Cardiac fibroblast (primary cell): ENCODE data around the gene MED12L.

Experiments used
- DNase-seq, 2 donors: peaks; one replicate each; pipeline versions ENCODE4 v3.0.0 to v3.0.0-alpha.2; 2010; ENCODE audit warnings: low read depth in 2 of 2
- H3K4me3 ChIP-seq, 2 donors: replicated peaks in 1 of 2; 1 replicate in 1 of 2; 2 replicates in 1 of 2; pipeline ENCODE4 v1.5.1; 2011; ENCODE audit warnings: low read depth in 2 of 2, low read length in 2 of 2, mild to moderate bottlenecking in 2 of 2, moderate library complexity in 1 of 2
- TF ChIP-seq, protein P1 (sequence below): IDR thresholded peaks from one replicate; pipeline ENCODE4 v1.5.1; 2011; ENCODE audit warnings: low read depth, mild to moderate bottlenecking, low read length, inconsistent platforms

Gene MED12L

DNA sequence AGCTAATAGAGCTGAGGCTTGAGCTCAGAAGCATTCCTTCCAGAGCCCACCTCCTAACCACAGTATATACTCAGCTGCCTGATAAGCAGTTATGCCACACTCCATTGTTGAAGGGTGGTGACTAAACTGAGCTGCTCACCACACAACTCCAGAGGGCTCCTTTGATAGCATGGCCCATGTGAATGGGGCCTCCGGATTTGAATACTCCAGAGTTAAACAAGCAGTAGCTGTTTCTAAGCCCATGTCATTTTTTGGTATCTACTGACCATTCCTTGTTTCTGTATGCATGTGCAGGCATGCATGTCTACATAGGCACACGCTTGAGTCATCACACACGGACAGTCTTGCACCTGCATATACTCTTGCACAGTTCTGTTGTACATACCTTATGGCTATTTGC, 346.5 kb downstream of the MED12L start:
- H3K4me3 ChIP-seq: no peak overlapping the region
- TF ChIP-seq, protein P1, sequence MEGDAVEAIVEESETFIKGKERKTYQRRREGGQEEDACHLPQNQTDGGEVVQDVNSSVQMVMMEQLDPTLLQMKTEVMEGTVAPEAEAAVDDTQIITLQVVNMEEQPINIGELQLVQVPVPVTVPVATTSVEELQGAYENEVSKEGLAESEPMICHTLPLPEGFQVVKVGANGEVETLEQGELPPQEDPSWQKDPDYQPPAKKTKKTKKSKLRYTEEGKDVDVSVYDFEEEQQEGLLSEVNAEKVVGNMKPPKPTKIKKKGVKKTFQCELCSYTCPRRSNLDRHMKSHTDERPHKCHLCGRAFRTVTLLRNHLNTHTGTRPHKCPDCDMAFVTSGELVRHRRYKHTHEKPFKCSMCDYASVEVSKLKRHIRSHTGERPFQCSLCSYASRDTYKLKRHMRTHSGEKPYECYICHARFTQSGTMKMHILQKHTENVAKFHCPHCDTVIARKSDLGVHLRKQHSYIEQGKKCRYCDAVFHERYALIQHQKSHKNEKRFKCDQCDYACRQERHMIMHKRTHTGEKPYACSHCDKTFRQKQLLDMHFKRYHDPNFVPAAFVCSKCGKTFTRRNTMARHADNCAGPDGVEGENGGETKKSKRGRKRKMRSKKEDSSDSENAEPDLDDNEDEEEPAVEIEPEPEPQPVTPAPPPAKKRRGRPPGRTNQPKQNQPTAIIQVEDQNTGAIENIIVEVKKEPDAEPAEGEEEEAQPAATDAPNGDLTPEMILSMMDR: no peak
- peak; percentile 71 to 77 for DNase-seq

DNA sequence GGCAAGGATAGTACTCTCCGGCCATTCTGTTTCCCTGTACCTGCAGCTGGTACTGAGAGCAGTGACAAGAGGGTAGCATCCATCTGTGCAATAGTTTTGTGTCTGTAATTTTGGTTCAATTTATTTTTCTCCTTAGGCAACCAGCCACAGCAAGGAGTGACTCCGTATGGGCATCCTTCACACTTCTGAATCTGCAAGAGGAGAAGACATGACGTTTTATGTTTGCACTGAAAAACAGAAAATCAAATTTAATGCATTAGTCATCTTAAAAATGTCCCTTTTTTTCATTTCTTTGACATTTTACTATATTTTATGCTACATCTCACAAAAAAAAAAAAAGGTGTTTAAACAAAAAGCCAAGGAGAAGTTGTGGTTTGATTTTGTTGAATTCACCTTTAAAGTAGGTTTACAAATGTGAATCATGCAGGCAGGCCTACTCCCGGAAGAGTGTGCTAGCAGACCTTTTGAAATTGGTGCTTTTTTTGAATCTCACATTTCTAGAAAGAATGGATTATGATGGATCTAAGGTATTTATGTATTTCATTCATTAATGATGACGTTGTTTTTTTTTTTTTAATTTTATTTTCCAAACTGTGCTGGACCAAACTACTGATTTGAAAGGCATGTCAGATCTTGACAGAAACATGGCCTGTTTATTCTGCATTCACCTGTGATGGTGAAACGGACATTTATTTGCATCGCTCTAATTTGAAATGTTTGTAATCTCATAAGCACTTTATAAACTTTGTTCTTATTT, 347.3 kb downstream of the MED12L start:
- DNase-seq: no peak

DNA sequence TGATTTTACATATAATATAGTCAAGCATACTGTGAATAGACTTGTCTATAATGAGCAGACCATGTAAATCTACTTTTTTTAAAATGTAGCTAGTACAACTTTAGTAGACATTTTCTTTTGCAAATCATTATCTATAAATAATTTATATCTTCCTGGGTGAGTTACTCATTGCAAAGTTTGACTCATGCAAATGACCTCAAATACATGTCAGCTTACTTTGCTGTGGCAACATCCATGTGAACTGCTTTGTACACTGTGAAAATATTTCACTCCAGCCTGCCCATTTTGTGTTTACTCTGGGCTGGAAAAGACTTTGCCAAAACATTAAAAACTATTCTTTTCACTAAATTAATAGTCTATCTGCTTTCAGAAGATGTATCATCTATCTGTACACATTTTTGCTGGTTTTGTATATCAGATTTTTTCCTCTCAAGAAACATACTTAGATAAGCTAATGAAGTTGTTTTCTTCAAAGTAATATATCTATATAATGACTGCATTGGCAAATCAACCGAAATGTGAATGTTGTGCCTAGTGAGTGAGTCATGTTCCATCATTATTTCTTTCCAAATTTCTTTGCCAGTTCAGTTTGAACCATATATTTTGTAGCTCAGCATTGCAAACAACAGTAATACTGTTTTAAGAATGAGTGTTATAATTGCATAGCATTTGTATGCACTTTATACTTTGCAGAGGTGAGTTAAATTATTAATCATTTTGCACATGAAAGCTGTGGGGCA, 348.9 kb downstream of the MED12L start:
- peak; percentile 87 to 93 for DNase-seq
- TF ChIP-seq, protein P1: no peak
- H3K4me3 ChIP-seq: no peak overlapping the region

More for the DNA sequence above, 347.3 kb downstream of the MED12L start:
- H3K4me3 ChIP-seq: no peak overlapping the region
- TF ChIP-seq, protein P1: no peak

DNA sequence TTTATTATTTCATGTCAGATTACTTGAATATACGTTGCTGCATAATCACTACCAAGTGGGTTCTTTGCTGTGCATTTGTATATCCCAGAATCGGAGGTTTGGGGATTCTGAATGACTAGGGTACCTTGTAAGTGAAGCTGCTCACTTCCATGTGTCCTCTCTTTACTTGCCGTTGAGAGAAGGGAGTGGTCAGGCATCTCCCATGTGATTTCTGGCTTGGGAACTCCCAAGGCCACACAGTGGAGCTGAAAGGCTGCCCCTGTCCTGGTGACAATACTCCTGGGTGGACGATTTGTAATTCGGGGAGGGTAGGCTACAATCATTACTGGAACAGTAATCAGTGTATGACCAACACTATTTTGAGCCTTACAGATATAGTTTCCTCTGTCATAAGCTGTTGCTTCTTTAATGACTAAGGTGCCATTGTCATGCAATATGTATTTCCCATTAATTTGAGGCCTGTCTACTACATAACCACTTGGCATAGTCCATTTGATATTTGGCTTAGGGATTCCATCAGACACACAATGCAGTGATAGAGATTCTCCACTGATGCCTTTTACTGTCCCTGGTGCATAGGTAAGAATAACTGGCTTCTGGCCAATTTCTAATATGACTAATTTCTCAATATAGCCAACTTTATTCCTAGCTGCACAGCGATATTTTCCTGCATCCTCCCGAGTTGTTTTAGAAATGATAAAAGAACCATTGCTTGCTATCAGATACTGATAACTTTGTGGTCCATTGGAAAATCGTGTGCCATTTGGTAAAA, 351.4 kb downstream of the MED12L start:
- DNase-seq: no peak
- TF ChIP-seq, protein P1: no peak
- H3K4me3 ChIP-seq: no peak overlapping the region

DNA sequence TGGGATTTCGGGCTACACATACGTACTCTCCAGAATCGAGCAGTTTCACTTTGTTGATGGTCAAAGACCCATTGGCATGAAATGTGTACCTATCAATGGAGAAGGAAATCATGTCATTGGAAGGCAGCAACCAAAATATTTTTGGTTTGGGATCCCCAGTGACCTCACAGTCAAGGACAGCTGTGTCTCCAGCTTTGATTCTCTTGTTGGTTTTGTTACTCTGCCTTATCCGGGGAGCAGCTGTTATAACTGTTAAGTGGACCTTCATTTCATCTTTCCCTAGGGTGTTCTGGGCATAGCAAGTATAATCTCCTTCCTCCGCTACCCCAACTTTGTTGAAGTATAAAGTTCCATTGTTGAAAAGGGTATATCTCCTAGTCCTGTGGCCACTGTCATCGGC, 352.4 kb downstream of the MED12L start:
- no peak for DNase-seq
- TF ChIP-seq, protein P1: no peak
- H3K4me3 ChIP-seq: no peak overlapping the region

DNA sequence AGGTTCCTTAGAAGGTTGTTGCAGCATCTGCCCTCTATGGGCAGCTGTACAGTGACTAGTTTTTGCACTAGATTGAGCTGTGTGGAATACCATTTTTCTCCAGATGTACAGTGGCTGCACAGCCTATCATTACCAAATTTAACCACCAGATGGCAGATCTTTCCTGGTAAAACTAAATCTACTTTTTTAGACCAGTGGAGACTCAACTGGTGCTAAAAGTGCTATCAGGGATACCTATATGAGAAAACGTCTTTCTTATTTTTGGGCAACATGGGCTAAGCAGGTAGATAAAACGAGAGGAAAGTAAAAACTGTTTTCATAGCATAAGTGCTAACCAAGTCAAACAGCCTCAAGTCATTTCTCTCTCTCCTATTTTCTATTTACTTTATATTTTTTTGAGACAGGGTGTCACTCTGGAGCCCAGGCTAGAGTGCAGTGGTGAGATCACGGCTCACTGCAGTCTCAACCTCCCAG, 354.2 kb downstream of the MED12L start:
- TF ChIP-seq, protein P1: peak; percentile 76
- peak; percentile 84 to 89 for DNase-seq
- H3K4me3 ChIP-seq: no peak overlapping the region
